Neural cell (in vitro differentiated cells): ENCODE results near the gene PTPRN2. TPM values are rescaled to one million over a fixed set of nuclear protein-coding genes. Genes with fewer than 3 reads are reported as not detected.

Source experiments
- H2AFZ ChIP-seq: fragments of 200-600, 300-800 bp; sonication (generic), shearing (Covaris generic); 2 replicates; pipeline ENCODE4 v1.6.0; 2014; ENCODE audit warnings: low read depth, mild to moderate bottlenecking, antibody characterized with exemption, low read length, moderate library complexity
- H3F3A ChIP-seq: fragments of 200-600 bp; shearing (Covaris generic); 2 replicates; pipeline ENCODE4 v1.6.1; 2016; ENCODE audit warnings: mild to moderate bottlenecking, moderate library complexity, mixed read lengths, antibody characterized with exemption, low read length; ENCODE audit not compliant: insufficient read depth, poor library complexity, severe bottlenecking
- H3K27ac ChIP-seq: fragments of 200-600, 300-800 bp; sonication (generic), shearing (Covaris generic); 2 replicates; pipeline ENCODE4 v1.5.1; 2014; ENCODE audit warnings: mild to moderate bottlenecking, low read length, moderate library complexity
- H3K27me3 ChIP-seq: fragments of 300-800, 200-600 bp; sonication (generic), shearing (Covaris generic); 2 replicates; pipeline ENCODE4 v1.6.0; 2014; ENCODE audit warnings: mild to moderate bottlenecking, low read depth, low read length, moderate library complexity; ENCODE audit not compliant: insufficient read depth
- H3K36me3 ChIP-seq: fragments of 300-800, 200-600 bp; sonication (generic), shearing (Covaris generic); 2 replicates; pipeline ENCODE4 v1.5.1; 2014; ENCODE audit warnings: mild to moderate bottlenecking, antibody characterized with exemption, low read length, moderate library complexity; ENCODE audit not compliant: insufficient read depth
- H3K4me2 ChIP-seq: fragments of 300-800, 200-600 bp; sonication (generic), shearing (Covaris generic); 2 replicates; pipeline ENCODE4 v1.6.0; 2014; ENCODE audit warnings: mild to moderate bottlenecking, low read length
- H3K4me3 ChIP-seq: fragments of 300-800, 200-600 bp; sonication (generic), shearing (Covaris generic); 2 replicates; pipeline ENCODE4 v1.5.1; 2014; ENCODE audit warnings: mild to moderate bottlenecking, low read length, moderate library complexity
- H3K79me2 ChIP-seq: fragments of 200-600 bp; shearing (Covaris generic); replicated peaks from 2 replicates; pipeline ENCODE4 v1.6.0; 2014; ENCODE audit warnings: mild to moderate bottlenecking, low read length, moderate library complexity; ENCODE audit not compliant: insufficient read depth
- H3K9ac ChIP-seq: fragments of 300-800, 200-600 bp; sonication (generic), shearing (Covaris generic); 2 replicates; pipeline ENCODE4 v1.6.1; 2016; ENCODE audit warnings: mild to moderate bottlenecking, low read length, mixed read lengths
- H3K9me2 ChIP-seq: fragments of 200-600 bp; shearing (Covaris generic); 2 replicates; pipeline ENCODE4 v1.6.1; 2016; ENCODE audit warnings: mild to moderate bottlenecking, low read length, mixed read lengths; ENCODE audit not compliant: insufficient read depth
- H3K9me3 ChIP-seq: fragments of 200-600, 300-800 bp; sonication (generic), shearing (Covaris generic); 2 replicates; pipeline ENCODE4 v1.6.1; 2016; ENCODE audit warnings: mild to moderate bottlenecking, mixed run types, low read length, moderate library complexity, mixed read lengths
- H4K20me1 ChIP-seq: fragments of 200-600 bp; shearing (Covaris generic); 2 replicates; pipeline ENCODE4 v1.6.1; 2016; ENCODE audit warnings: mild to moderate bottlenecking, mixed run types; ENCODE audit not compliant: insufficient read depth
- CTCF ChIP-seq: fragments of 450-650 bp; IDR thresholded peaks from 2 replicates; pipeline ENCODE4 v1.5.1; 2014; ENCODE audit warnings: antibody characterized with exemption, mild to moderate bottlenecking, moderate library complexity; ENCODE audit not compliant: poor library complexity, severe bottlenecking
- EP300 ChIP-seq: fragments of 450-650 bp; conservative IDR thresholded peaks from 2 replicates; pipeline ENCODE4 v1.6.1; 2014; ENCODE audit warnings: antibody characterized with exemption, mild to moderate bottlenecking, moderate library complexity; ENCODE audit not compliant: poor library complexity, severe bottlenecking
- EZH2 ChIP-seq: fragments of 200-600, 300-800 bp; shearing (Covaris generic), sonication (generic); IDR thresholded peaks from 2 replicates; pipeline ENCODE4 v1.6.1; 2014; ENCODE audit warnings: antibody characterized with exemption, low read length, borderline replicate concordance, mild to moderate bottlenecking; ENCODE audit not compliant: insufficient read depth, poor library complexity, severe bottlenecking
- MXI1 ChIP-seq: fragments of 450-650 bp; conservative IDR thresholded peaks from 2 replicates; pipeline ENCODE4 v1.6.1; 2014; ENCODE audit warnings: antibody characterized with exemption, mild to moderate bottlenecking; ENCODE audit not compliant: poor library complexity, severe bottlenecking
- POLR2AphosphoS5 ChIP-seq: IDR thresholded peaks from 2 replicates; pipeline ENCODE4 v1.6.1; 2012
- RAD21 ChIP-seq: fragments of 450-650 bp; conservative IDR thresholded peaks from 2 replicates; pipeline ENCODE4 v1.6.1; 2014; ENCODE audit warnings: antibody characterized with exemption, mild to moderate bottlenecking, moderate library complexity
- REST ChIP-seq: IDR thresholded peaks from 2 replicates; pipeline ENCODE4 v1.6.1; 2012; ENCODE audit warnings: borderline replicate concordance
- TAF1 ChIP-seq: IDR thresholded peaks from 2 replicates; pipeline ENCODE4 v1.6.1; 2012; ENCODE audit warnings: low read depth
- polyA plus RNA-seq: library from polyadenylated mRNA; depleted of rRNA; stranded (reverse); fragments of >200 nt; gene quantifications from 2 replicates; pipeline ENCODE4 v1.2.3, GENCODE V29; 2014

PTPRN2 gene
- polyA plus RNA-seq, 1 donor from 2014 or later, result 31.0 TPM

- no peak overlapping the region for H3K4me3 ChIP-seq
- H3K9me3 ChIP-seq, result no peaks in the 10 kb centered on the region
- H3F3A ChIP-seq, result no peaks in the 10 kb centered on the region
- H3K4me2 ChIP-seq, result no peak overlapping the region
- H3K9ac ChIP-seq, result no peak overlapping the region
- no peaks in the 10 kb centered on the region for H3K9me2 ChIP-seq
- no peak for TF ChIP-seq TAF1
- TF ChIP-seq EZH2, result no peak
- H3K79me2 ChIP-seq, result no peaks in the 10 kb centered on the region
- no peaks in the 10 kb centered on the region for H3K36me3 ChIP-seq
- no peaks in the 10 kb centered on the region for H4K20me1 ChIP-seq
- no peak overlapping the region for H3K27ac ChIP-seq
- no peak overlapping the region for H2AFZ ChIP-seq
- no peaks in the 10 kb centered on the region for H3K27me3 ChIP-seq
Observed at GRCh38 chr7:157763279-157764000, 824.2 kb downstream of the PTPRN2 start.

GRCh38 chr7:157762824-157763223 lies 824.8 kb downstream of the PTPRN2 start:
- Histone ChIP-seq H3K4me2 (no peak overlapping the region), H3K4me3 (no peak overlapping the region), H3K9ac (no peak overlapping the region), H3F3A (no peaks in the 10 kb centered on the region), H3K27ac (no peak overlapping the region), H3K9me2 (no peaks in the 10 kb centered on the region), H3K9me3 (no peaks in the 10 kb centered on the region), H3K36me3 (no peaks in the 10 kb centered on the region), H3K79me2 (no peaks in the 10 kb centered on the region), H4K20me1 (no peaks in the 10 kb centered on the region), H3K27me3 (no peaks in the 10 kb centered on the region), H2AFZ (no peak overlapping the region)
- no peak for TF ChIP-seq TAF1
- TF ChIP-seq RAD21, result no peak
- TF ChIP-seq EZH2, result no peak
- TF ChIP-seq POLR2AphosphoS5, result no peak
- no peak for TF ChIP-seq REST
- no peak for TF ChIP-seq CTCF
- TF ChIP-seq MXI1, result no peak
- TF ChIP-seq EP300, result no peak
